ENCODE data around the gene SRSF11. TPM values are rescaled to one million over a fixed set of nuclear protein-coding genes. Genes with fewer than 3 reads are reported as not detected.
A peak's percentile ranks its signal among the peaks of the same experiment; 100 is the strongest.

The SRSF11 gene
- total RNA-seq, 3 donors from 2014 or later (not counting 1 experiment from before 2014, with no cell fraction given) = 347 to 374 (median 359) TPM

DNA sequence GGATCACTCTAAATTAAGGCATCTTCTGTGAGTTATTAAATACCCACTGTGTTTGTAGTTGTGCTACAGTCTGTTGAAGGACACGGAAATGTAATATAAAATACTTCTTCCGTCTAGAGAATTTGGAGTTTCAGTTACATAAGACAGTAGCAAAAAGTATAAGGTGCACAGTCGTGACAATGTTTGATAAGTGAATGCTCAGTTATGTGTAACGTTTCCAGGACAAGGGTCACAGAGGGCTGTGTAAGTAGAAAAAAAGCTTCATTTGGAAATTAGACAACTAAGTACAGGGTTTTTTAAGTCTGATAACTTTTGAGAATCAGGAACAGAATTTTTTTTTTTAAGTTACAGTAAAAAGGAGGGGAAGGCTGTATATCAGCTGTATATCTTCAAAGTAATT is 27.5 kb downstream of the SRSF11 start:
- no peaks in the 10 kb centered on the region for H3K4me1 ChIP-seq (ENCODE audit: control insufficient read depth, insufficient read depth, low read length)
- WGBS (ENCODE audit: insufficient coverage) = 95% methylated on average over 4 of the region's 4 CpGs
- H3K9me3 ChIP-seq (ENCODE audit: control insufficient read depth, insufficient read depth, low read length) = no peaks in the 10 kb centered on the region
- peaks cover 91% of the 10 kb centered on the region for H3K36me3 ChIP-seq (ENCODE audit: control insufficient read depth, insufficient read depth, low read length)
- no peaks in the 10 kb centered on the region for H3K9me3 Mint-ChIP-seq
- H3K27me3 Mint-ChIP-seq (ENCODE audit: low read depth in 2 of 2) = no peaks in the 10 kb centered on the region
- DNase-seq = no peak
- no peak overlapping the region for H3K27ac ChIP-seq (ENCODE audit: low read length)
- H3K27me3 ChIP-seq (ENCODE audit: control insufficient read depth, insufficient read depth, low read length) = no peaks in the 10 kb centered on the region
- peaks cover 5 to 13% of the 10 kb centered on the region in 2 donors for H3K4me1 Mint-ChIP-seq
- H3K4me3 Mint-ChIP-seq = no peak overlapping the region
- H3K36me3 Mint-ChIP-seq = peaks cover 48% of the 10 kb centered on the region
- intact Hi-C loops (cut with micrococcal nuclease) = no loop called here
- TF ChIP-seq, protein P1, sequence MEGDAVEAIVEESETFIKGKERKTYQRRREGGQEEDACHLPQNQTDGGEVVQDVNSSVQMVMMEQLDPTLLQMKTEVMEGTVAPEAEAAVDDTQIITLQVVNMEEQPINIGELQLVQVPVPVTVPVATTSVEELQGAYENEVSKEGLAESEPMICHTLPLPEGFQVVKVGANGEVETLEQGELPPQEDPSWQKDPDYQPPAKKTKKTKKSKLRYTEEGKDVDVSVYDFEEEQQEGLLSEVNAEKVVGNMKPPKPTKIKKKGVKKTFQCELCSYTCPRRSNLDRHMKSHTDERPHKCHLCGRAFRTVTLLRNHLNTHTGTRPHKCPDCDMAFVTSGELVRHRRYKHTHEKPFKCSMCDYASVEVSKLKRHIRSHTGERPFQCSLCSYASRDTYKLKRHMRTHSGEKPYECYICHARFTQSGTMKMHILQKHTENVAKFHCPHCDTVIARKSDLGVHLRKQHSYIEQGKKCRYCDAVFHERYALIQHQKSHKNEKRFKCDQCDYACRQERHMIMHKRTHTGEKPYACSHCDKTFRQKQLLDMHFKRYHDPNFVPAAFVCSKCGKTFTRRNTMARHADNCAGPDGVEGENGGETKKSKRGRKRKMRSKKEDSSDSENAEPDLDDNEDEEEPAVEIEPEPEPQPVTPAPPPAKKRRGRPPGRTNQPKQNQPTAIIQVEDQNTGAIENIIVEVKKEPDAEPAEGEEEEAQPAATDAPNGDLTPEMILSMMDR (IDR thresholded peaks at IDR 0.05) = no peak
- no peak for ATAC-seq
- no peak overlapping the region for H3K4me3 ChIP-seq (ENCODE audit: low read length)
- H3K27ac Mint-ChIP-seq = peak overlapping the region; percentile 4 to 60

GRCh38 chr1:70256664-70257063 is 35.5 kb downstream of the SRSF11 start:
- Histone ChIP-seq H3K4me1 (ENCODE audit: control insufficient read depth, insufficient read depth, low read length) (no peaks in the 10 kb centered on the region), H3K36me3 (ENCODE audit: control insufficient read depth, insufficient read depth, low read length) (peaks cover 17% of the 10 kb centered on the region), H3K9me3 (ENCODE audit: control insufficient read depth, insufficient read depth, low read length) (no peaks in the 10 kb centered on the region), H3K4me3 (ENCODE audit: low read length) (no peak overlapping the region), H3K27ac (ENCODE audit: low read length) (no peak overlapping the region), H3K27me3 (ENCODE audit: control insufficient read depth, insufficient read depth, low read length) (no peaks in the 10 kb centered on the region)
- Mint-ChIP-seq H3K27ac (no peak overlapping the region), H3K4me3 (no peak overlapping the region), H3K36me3 (no peaks in the 10 kb centered on the region), H3K9me3 (no peaks in the 10 kb centered on the region), H3K4me1 (no peaks in the 10 kb centered on the region), H3K27me3 (ENCODE audit: low read depth in 2 of 2) (no peaks in the 10 kb centered on the region)
- DNase-seq = no peak
- 100% methylated on average over 1 of the region's 1 CpG for WGBS (ENCODE audit: insufficient coverage)
- no peak for ATAC-seq
- TF ChIP-seq, protein P1 (IDR thresholded peaks at IDR 0.05) = no peak
- intact Hi-C loops (cut with micrococcal nuclease) = no loop called here

- Mint-ChIP-seq H3K36me3 (peaks cover 18% of the 10 kb centered on the region), H3K9me3 (peaks cover 0 to 3% of the 10 kb centered on the region in 2 donors), H3K4me1 (peaks cover 0 to 5% of the 10 kb centered on the region in 2 donors), H3K4me3 (no peak overlapping the region), H3K27ac (peak overlapping the region in 1 of 2 donors; percentile 1), H3K27me3 (ENCODE audit: low read depth in 2 of 2) (no peaks in the 10 kb centered on the region)
- ATAC-seq (no peak), DNase-seq (no peak)
- intact Hi-C loops (cut with micrococcal nuclease) = no loop called here
- Histone ChIP-seq H3K27me3 (ENCODE audit: control insufficient read depth, insufficient read depth, low read length) (no peaks in the 10 kb centered on the region), H3K9me3 (ENCODE audit: control insufficient read depth, insufficient read depth, low read length) (no peaks in the 10 kb centered on the region), H3K4me3 (ENCODE audit: low read length) (no peak overlapping the region), H3K4me1 (ENCODE audit: control insufficient read depth, insufficient read depth, low read length) (no peaks in the 10 kb centered on the region), H3K36me3 (ENCODE audit: control insufficient read depth, insufficient read depth, low read length) (peaks cover 16% of the 10 kb centered on the region), H3K27ac (ENCODE audit: low read length) (no peak overlapping the region)
- 90% methylated on average over 7 of the region's 7 CpGs for WGBS (ENCODE audit: insufficient coverage)
- TF ChIP-seq, protein P1 (IDR thresholded peaks at IDR 0.05) = no peak
These were observed 43.7 kb downstream of the SRSF11 start for GRCh38 chr1:70264839-70265238.

DNA sequence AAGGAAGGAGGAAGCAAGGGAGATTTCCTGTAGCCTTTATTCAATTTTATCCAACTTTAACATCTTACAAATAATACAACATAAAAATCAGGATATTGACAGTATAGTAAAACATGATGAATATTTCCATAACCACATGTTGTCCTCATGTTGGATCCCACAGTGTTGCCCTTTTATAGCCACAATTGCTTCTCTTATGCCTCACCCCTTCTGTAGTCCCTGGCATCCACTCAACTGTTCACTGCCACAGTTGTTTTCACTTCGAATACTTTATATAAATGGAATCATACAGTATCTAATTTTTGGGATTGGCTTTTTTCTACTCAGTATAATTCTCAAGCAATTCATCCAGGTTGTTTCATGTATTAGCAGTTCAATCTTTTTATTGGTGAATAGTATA is 44.8 kb downstream of the SRSF11 start:
- H3K4me3 ChIP-seq (ENCODE audit: low read length) = no peak overlapping the region
- H3K4me1 ChIP-seq (ENCODE audit: control insufficient read depth, insufficient read depth, low read length) = no peaks in the 10 kb centered on the region
- H3K27ac ChIP-seq (ENCODE audit: low read length) = no peak overlapping the region
- no peaks in the 10 kb centered on the region for H3K9me3 ChIP-seq (ENCODE audit: control insufficient read depth, insufficient read depth, low read length)
- intact Hi-C loops (cut with micrococcal nuclease) = no loop called here
- H3K27me3 ChIP-seq (ENCODE audit: control insufficient read depth, insufficient read depth, low read length) = no peaks in the 10 kb centered on the region
- Mint-ChIP-seq H3K4me3 (no peak overlapping the region), H3K4me1 (peaks cover 0 to 5% of the 10 kb centered on the region in 2 donors), H3K36me3 (peaks cover 18% of the 10 kb centered on the region), H3K27ac (no peak overlapping the region), H3K9me3 (peaks cover 0 to 3% of the 10 kb centered on the region in 2 donors), H3K27me3 (ENCODE audit: low read depth in 2 of 2) (no peaks in the 10 kb centered on the region)
- ATAC-seq = no peak
- no CpG with 5 or more reads among the region's 1 CpG for WGBS (ENCODE audit: insufficient coverage)
- peaks cover 22% of the 10 kb centered on the region for H3K36me3 ChIP-seq (ENCODE audit: control insufficient read depth, insufficient read depth, low read length)
- TF ChIP-seq, protein P1 (IDR thresholded peaks at IDR 0.05) = no peak
- no peak for DNase-seq
